H54 (cell line): ENCODE measurements around the gene MPP2.

Experiments
- DNase-seq: peaks from one replicate; pipeline ENCODE4 v3.0.0; 2011; ENCODE audit warnings: low spot score, mixed read lengths; ENCODE audit not compliant: insufficient read length
- FAIRE-seq: peaks from 3 replicates; lab custom pipeline; 2011; peaks lifted over from hg19 to GRCh38; lab: Jason Lieb, UNC
- POLR2A ChIP-seq: IDR thresholded peaks from 2 replicates; pipeline ENCODE4 v1.6.1; 2011; ENCODE audit warnings: low read depth, mild to moderate bottlenecking, low read length

The MPP2 gene, protein sequence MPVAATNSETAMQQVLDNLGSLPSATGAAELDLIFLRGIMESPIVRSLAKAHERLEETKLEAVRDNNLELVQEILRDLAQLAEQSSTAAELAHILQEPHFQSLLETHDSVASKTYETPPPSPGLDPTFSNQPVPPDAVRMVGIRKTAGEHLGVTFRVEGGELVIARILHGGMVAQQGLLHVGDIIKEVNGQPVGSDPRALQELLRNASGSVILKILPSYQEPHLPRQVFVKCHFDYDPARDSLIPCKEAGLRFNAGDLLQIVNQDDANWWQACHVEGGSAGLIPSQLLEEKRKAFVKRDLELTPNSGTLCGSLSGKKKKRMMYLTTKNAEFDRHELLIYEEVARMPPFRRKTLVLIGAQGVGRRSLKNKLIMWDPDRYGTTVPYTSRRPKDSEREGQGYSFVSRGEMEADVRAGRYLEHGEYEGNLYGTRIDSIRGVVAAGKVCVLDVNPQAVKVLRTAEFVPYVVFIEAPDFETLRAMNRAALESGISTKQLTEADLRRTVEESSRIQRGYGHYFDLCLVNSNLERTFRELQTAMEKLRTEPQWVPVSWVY

DNA sequence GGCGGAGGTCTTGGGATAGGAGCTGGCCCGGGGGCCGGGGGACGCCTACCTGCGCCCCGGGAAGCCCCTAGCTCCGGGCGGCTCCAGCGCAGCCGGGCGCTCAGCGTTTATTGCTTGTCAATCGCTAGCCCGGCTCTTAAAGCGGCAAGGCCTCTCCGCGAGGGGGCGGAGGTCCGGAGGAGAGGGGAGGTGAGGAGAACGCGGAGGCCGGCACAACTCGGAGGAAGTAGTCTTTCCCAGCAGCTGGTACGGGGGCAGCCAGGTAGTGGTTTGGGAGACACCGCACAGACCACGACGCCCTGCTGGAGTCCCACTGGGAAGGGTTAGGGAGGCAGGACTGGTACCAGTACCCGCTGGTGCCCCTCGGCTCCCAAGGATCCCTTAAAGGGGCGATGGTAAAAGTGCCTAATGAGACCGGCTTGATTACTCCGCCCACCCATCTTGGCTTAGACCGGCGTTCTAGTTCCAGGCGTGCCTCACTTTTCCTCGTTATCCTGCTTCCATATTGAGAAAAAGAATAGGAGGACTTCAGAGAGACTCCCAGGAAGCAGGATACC lies at the start of gene MPP2:
Gene MPP2 (minus strand): TSS at position 112 of the 557 bp plus-strand sequence. CDS start 3,076 bp downstream, outside the sequence.
- TF ChIP-seq POLR2A = no peak
- DNase-seq (peak; percentile 65), FAIRE-seq (no peak)

DNA sequence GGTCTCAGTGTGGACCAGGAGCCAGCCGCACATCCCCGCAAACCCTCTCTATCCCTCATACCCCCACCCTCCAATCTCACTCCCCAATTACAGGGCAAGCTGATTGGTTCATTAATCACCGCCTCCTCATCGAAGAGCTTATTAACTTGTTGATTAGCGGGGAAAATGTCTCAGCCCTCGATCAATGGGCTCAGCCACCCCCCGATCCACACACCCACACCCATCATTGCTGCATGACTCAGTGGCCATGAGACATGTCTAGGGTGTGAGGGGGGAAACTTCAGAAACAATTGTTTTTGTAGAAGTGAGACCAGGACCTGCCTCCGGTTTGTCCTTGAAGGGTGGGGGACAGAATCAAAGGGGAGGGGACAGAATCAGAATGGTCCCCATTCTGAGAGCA lies 48.9 kb upstream of the MPP2 start:
- no peak for TF ChIP-seq POLR2A
- no peak for FAIRE-seq
- DNase-seq = no peak

DNA sequence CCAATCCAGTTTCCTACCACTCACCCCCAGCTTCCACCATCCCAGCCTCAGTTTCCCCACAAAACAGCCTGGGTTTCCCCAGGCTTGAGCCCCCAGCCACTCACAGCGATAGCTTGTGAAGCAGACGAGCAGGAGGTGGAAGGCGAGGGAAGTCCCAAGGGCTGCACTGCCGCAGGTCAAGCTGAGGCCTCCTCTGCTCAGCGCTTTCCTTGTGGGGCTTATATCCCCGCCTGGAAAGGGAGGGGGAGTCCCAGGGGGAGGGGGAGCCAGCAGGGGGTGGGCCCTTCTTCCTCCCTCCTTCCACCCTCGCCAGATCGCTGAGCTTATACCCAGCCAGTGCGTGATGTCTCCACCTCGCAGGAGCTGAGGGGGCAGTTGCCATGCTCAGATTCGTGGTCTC lies 46.4 kb upstream of the MPP2 start, which contains the start of gene PYY:
Gene PYY (minus strand): TSS at position 195 of the 400 bp plus-strand sequence. CDS start 457 bp downstream, outside the sequence.
- FAIRE-seq (no peak), DNase-seq (no peak)
- no peak for TF ChIP-seq POLR2A

DNA sequence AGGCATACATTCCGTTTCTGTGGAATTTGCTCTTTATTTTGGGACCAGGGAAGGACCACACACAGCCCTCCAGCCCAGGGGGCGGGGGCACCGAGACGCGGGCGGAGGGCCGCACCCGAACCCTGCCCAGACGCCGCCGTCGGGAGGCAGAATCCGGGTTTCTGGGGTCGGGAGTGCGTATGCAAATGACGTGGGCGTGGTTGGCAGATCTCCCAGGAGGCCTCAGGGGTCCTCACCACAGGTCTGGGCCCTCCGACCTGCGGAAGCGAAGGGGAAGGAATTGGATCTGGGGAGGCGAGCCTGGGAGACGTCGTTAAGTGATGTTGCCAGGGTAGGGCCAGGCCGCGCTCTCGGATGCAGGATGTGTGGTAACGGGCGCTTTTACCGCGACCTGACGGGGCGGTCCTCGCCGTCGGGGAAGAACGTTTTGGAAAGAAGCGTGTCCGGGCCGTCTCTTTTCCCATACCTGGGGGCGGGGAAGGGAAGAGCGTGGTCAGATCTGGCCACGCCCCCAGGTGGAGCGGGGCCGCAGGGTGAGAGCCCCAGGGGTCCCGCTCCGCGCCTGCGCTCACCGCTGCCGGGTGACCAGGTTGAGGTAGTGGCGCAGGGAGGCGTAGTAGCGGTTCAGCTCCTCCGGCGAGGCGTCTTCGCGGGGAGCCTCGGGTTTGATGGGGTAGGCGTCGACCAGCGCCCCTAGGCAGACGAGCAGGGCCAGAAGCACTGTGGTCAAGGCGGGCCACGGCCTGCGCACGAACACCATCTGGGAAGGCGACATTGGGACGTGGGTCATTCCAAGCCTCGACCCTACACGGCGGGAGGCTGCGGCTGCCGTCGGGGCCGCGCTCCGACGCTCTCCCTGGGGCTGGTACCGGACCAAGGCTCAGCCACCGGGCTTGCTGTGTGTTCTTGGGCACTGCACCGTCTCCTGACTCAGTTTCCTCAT lies 45.7 kb upstream of the MPP2 start:
- no peak for TF ChIP-seq POLR2A
- no peak for DNase-seq
- FAIRE-seq = no peak

DNA sequence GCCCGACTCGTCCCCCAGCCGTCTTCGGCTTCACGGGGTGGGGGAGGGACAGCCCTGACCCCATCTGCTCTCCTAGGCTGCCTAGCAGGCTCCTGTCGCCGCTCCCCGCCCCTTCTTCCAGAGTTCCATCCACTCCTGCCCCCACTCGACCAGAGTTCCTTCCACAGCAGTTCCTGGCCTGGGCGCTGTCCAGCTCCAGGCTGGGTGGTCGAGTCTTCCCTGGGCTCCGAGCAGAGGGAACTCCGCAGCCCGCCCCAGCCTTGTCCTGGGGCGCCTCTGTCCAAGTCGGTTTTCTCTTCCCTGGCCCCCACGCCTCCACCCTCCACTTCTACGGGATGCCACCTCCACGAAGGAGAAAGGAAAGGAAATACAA lies 45.0 kb upstream of the MPP2 start:
- TF ChIP-seq POLR2A = no peak
- FAIRE-seq = no peak
- DNase-seq = no peak

DNA sequence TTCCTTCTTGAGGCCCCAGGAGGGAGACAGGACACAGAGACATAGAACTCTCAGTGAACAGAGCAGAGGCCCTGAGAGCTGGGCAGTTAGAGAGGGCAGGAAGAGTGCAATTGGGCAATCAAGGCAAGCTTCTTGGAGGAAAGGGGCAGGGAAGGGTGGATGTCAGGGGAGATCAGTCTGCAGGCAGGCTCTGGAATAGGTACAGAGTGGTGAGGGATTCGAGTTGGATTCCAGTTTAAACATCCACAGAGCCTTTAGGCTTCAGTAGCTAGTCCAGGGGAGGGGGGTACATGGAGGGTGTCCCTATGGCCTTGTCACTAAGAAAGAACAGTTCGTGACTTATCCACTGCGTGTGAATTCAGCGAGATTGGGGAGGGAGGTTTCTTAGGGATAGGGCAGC lies 44.4 kb upstream of the MPP2 start:
- FAIRE-seq (no peak), DNase-seq (no peak)
- TF ChIP-seq POLR2A = no peak

DNA sequence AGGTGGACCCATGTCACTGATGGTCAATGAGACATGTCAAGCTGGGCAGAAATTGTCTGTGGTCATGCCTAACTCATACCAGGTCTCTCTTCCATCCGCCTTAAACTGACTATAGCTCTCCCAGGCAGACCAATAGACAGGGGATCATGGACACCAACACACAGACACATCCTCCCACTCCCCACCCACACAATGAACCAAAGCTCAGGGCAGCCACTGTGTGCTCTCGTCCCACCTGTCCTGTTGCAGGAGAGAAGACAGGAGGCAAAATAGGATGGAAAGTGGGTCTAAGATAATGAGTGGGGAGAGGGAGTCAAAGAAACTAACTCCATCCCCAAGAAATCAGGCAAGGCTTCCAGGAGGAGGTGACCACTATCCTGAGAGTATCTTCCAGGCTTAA lies 43.2 kb upstream of the MPP2 start:
- no peak for DNase-seq
- TF ChIP-seq POLR2A = no peak
- FAIRE-seq = no peak

DNA sequence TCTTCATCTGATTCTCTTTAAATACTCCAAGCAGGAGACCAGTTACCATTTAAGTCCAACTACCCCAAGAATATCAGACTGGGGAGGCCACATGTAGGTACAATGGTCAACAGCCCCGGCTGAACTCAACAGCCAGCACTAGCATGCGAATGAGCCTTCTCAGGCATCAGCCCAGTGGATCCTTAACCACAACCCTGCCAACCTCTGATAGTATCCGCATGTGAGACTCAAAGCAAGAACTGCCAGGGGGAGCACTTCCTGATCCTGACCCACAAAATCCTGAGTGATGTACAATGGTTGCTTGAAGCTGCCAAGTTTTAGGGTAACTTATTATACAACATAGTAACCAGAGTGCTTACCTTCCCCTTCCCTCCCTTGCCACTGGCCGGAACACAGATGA lies 42.4 kb upstream of the MPP2 start:
- FAIRE-seq (no peak), DNase-seq (no peak)
- TF ChIP-seq POLR2A = no peak

DNA sequence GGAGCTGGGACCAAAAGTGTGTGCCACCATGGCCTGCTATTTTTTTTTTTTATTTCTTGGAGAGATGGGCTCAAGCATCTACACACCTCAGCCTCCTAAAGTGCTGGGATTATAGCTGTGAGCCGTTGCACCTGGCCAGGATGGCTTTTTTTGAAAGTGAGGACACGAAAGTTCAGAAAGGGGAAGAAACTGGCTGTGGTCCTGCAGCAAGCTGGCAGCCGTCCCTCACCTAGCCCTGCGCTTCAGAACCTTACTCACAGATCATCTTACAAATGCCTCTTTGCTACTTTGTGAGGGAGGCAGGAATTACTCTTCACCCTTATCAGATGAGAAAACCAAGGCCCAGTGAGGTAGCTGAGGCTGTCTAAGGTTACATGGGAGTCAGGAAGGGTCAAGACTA lies 39.4 kb upstream of the MPP2 start:
- no peak for FAIRE-seq
- TF ChIP-seq POLR2A = no peak
- DNase-seq = no peak

DNA sequence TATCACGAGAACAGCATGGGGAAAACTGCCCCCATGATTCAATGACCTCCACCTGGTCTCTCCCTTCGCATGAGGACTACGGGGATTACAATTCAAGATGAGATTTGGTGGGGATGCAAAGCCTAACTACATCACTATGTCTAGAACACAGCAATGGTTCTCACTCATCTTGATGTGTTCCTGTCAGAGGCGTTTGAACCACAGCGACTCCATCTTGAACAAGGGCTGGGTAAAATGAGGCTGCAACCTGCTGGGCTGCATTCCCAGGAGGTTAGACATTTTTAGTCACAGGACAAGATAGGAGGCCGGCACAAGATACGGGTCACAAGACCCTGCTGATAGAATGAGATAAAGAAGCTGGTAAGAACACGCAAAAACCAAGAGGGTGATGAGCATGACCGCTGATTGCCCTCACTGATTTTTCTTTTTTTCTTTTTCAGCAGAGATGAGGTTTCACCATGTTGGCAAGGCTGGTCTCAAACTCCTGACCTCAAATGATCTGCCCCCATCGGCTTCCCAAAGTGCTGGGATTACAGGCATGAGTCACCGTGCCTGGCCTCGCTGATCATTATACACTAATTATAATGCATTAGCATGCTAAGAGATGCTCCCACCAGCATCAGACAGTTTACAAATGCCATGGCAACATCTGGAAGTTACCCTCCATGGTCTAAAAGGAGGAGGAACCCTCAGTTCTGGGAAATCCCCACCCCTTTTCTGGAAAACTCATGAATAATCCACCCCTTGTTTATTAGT lies 37.9 kb upstream of the MPP2 start:
- FAIRE-seq (no peak), DNase-seq (no peak)
- no peak for TF ChIP-seq POLR2A

DNA sequence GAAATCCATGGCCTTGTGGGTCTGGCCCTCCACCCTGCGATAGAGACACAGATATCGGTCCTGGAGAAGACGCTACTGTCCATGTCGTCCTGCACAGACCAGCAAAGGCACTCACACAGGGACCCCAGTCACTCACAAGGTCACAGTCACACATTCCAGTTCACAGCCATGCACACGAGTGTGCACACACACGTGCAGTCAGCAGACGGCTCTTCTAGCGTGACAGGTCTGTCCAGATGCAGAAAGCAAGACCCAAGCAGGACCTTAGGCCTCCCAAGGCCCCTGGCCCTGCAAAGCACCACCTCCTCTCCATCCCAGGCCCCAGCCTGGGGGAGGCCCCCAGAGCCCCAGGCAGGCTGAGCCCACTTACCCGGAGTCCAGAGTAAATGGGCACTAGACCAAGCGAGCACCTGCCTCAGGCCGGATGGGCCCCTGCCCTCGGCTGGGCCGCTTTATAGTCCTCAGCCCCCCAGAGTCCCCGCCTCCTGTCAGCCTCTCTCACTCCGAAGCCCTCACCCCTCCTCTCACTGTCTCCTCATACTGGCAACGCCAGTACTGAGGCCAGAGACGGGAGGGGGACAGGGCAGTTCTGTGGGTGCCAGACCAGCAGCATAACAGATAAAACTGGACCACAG lies 34.8 kb upstream of the MPP2 start, which contains the start of gene PPY:
Gene PPY (minus strand): TSS at position 426 of the 635 bp plus-strand sequence. CDS start 822 bp downstream, outside the sequence.
- TF ChIP-seq POLR2A = no peak
- no peak for FAIRE-seq
- no peak for DNase-seq

DNA sequence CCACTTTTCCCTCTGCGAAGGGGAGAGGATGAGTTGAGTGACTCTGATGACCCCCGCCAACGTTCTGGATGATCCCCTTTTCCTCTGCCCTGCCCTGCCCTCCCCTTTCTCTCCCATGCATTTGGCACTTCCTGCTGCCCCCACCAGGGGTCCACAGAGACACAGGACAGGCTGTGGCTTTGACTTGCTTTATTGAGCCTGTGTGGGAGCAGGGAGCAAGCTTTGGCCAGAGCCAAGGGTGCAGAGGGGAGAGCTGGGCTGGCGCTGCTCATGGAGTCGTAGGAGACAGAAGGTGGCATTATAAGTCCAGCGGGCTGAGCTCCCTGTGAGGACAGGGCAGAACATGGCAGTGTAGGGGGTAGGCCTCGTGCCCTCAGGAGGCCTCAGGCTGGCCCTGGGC lies 33.3 kb upstream of the MPP2 start:
- DNase-seq (peak; percentile 30), FAIRE-seq (no peak)
- no peak for TF ChIP-seq POLR2A
